Liver (tissue), 9 donors: ENCODE data around the gene DISP3. TPM values are rescaled to one million over a fixed set of nuclear protein-coding genes. Genes with fewer than 3 reads are reported as not detected.

Source experiments
- DNase-seq: peaks from one replicate; pipeline ENCODE4 v3.0.0-alpha.2; 2017; ENCODE audit warnings: low spot score
- H3K27ac ChIP-seq, 2 donors: one replicate each; pipeline ENCODE4 v1.7.0; 2013; ENCODE audit warnings: inconsistent platforms in 2 of 2, low read length in 2 of 2, control low read depth in 1 of 2, low read depth in 1 of 2, mild to moderate bottlenecking in 1 of 2
- H3K27me3 ChIP-seq, 4 donors: one replicate each; pipeline versions ENCODE4 v1.6.1 to v1.7.0; 2013; ENCODE audit warnings: low read length in 3 of 4, inconsistent platforms in 1 of 4, mild to moderate bottlenecking in 1 of 4, moderate library complexity in 1 of 4; ENCODE audit not compliant: control insufficient read depth in 4 of 4, insufficient read depth in 4 of 4
- H3K36me3 ChIP-seq, 4 donors: one replicate each; pipeline versions ENCODE4 v1.6.1 to v1.7.0; 2013; ENCODE audit warnings: low read length in 3 of 4, mild to moderate bottlenecking in 3 of 4, low read depth in 1 of 4, moderate library complexity in 1 of 4; ENCODE audit not compliant: control insufficient read depth in 4 of 4, insufficient read depth in 3 of 4
- H3K4me1 ChIP-seq, 4 donors: one replicate each; pipeline versions ENCODE4 v1.6.1 to v1.7.0; 2013; ENCODE audit warnings: low read length in 3 of 4, mild to moderate bottlenecking in 3 of 4, moderate library complexity in 1 of 4; ENCODE audit not compliant: control insufficient read depth in 4 of 4, insufficient read depth in 4 of 4
- H3K4me3 ChIP-seq, 3 donors: one replicate each; pipeline versions ENCODE4 v1.6.1 to v1.7.0; 2013; ENCODE audit warnings: low read length in 3 of 3, control low read depth in 1 of 3, low read depth in 1 of 3, mild to moderate bottlenecking in 1 of 3
- H3K9ac ChIP-seq, 2 donors: one replicate each; pipeline ENCODE4 v1.7.0; 2013; ENCODE audit warnings: low read length in 2 of 2, mild to moderate bottlenecking in 2 of 2, moderate library complexity in 2 of 2, control low read depth in 1 of 2, low read depth in 1 of 2
- H3K9me3 ChIP-seq, 4 donors: one replicate each; pipeline versions ENCODE4 v1.6.1 to v1.7.0; 2013; ENCODE audit warnings: low read length in 3 of 4; ENCODE audit not compliant: control insufficient read depth in 4 of 4
- ATF3 ChIP-seq: IDR thresholded peaks from 2 replicates; pipeline ENCODE4 v1.6.1; 2016; ENCODE audit warnings: antibody characterized with exemption
- CTCF ChIP-seq: fragments of 150-350 bp; IDR thresholded peaks from 2 replicates; pipeline ENCODE4 v1.5.1; 2017; ENCODE audit warnings: improper control_type of control experiment, low read depth, low read length; ENCODE audit not compliant: missing input control
- EGR1 ChIP-seq, 2 donors: IDR thresholded peaks; 2 replicates each; pipeline ENCODE4 v1.6.1; 2016 to 2018; ENCODE audit warnings: antibody characterized with exemption in 2 of 2, low read depth in 2 of 2
- FOXA1 ChIP-seq: IDR thresholded peaks from 2 replicates; pipeline ENCODE4 v1.6.1; 2016; ENCODE audit warnings: antibody characterized with exemption
- FOXA2 ChIP-seq: IDR thresholded peaks from 2 replicates; pipeline ENCODE4 v1.6.1; 2016; ENCODE audit warnings: antibody characterized with exemption
- GABPA ChIP-seq, 2 donors: IDR thresholded peaks in 1 of 2; conservative IDR thresholded peaks in 1 of 2; 2 replicates each; pipeline ENCODE4 v1.6.1; 2016; ENCODE audit warnings: antibody characterized with exemption in 2 of 2, mild to moderate bottlenecking in 1 of 2, moderate library complexity in 1 of 2
- HNF4A ChIP-seq, 2 donors: conservative IDR thresholded peaks; 2 replicates each; pipeline ENCODE4 v1.6.1; 2016; ENCODE audit warnings: antibody characterized with exemption in 2 of 2, mild to moderate bottlenecking in 2 of 2
- HNF4G ChIP-seq: IDR thresholded peaks from 2 replicates; pipeline ENCODE4 v1.6.1; 2016; ENCODE audit warnings: antibody characterized with exemption
- JUND ChIP-seq, 2 donors: IDR thresholded peaks; 2 replicates each; pipeline ENCODE4 v1.6.1; 2016; ENCODE audit warnings: antibody characterized with exemption in 2 of 2
- NR2F2 ChIP-seq: IDR thresholded peaks from 2 replicates; pipeline ENCODE4 v1.6.1; 2016; ENCODE audit warnings: antibody characterized with exemption
- RAD21 ChIP-seq, 2 donors: IDR thresholded peaks; 2 replicates each; pipeline ENCODE4 v1.6.1; 2016; ENCODE audit warnings: antibody characterized with exemption in 2 of 2, mild to moderate bottlenecking in 2 of 2
- REST ChIP-seq: IDR thresholded peaks from 2 replicates; pipeline ENCODE4 v1.6.1; 2016; ENCODE audit warnings: antibody characterized with exemption, mild to moderate bottlenecking
- SP1 ChIP-seq: IDR thresholded peaks from 2 replicates; pipeline ENCODE4 v1.6.1; 2018; ENCODE audit warnings: antibody characterized with exemption, mild to moderate bottlenecking
- ZBTB33 ChIP-seq: IDR thresholded peaks from 2 replicates; pipeline ENCODE4 v1.6.1; 2016; ENCODE audit warnings: antibody characterized with exemption
- WGBS: extraction: QIAGEN DNeasy Blood & Tissue Kit; methylation state at CpG from one replicate; pipeline ENCODE4 v1.1.7; 2013; 5-methylcytosine and 5-hydroxymethylcytosine counted together
- polyA plus RNA-seq, 2 donors: library from polyadenylated mRNA; stranded (reverse) in 1 of 2; unstranded in 1 of 2; fragments of 200-250 nt in 1 of 2; fragments of >200 nt in 1 of 2; fragmentation: Nextera tagmentation in 1 of 2; extraction: Ambion mirVana in 1 of 2; gene quantifications; one replicate each; pipeline versions ENCODE4 v1.2.1 to v1.2.3, GENCODE V29; 2013 to 2015
- total RNA-seq, 2 donors: library from RNA; depleted of rRNA; stranded (reverse); fragments of >200 nt; gene quantifications; one replicate each; pipeline ENCODE4 v1.2.3, GENCODE V29; 2014
- donor health status: healthy.
- donor health status: healthy.
- donor health status: healthy.
- donor health status: healthy.
- donor health status: healthy.

Gene DISP3
- total and polyA plus RNA-seq, 4 donors, result 0.02 to 0.08 TPM; not detected in 2

- DNase-seq, result no peak
- H3K36me3 ChIP-seq, result no peaks in the 10 kb centered on the region
- H3K4me3 ChIP-seq, result no peak overlapping the region
- H3K4me1 ChIP-seq, result peaks cover 2 to 9% (median 8%) of the 10 kb centered on the region in 4 donors
- H3K27ac ChIP-seq, result no peak overlapping the region
- no peaks in the 10 kb centered on the region for H3K9me3 ChIP-seq
- TF ChIP-seq FOXA2, result no peak
- no peak for TF ChIP-seq HNF4A (conservative IDR thresholded peaks at IDR 0.05)
- TF ChIP-seq ZBTB33, result no peak
- no peak for TF ChIP-seq FOXA1
- no peak for TF ChIP-seq REST
- no peak overlapping the region for H3K9ac ChIP-seq
- 67% methylated on average over 10 of the region's 10 CpGs for WGBS
- peaks cover 0 to 9% (median 3%) of the 10 kb centered on the region in 4 donors for H3K27me3 ChIP-seq
Observed at GRCh38 chr1:11483581-11484320, 4.8 kb downstream of the DISP3 start.

- no peak overlapping the region for H3K4me3 ChIP-seq
- H3K9ac ChIP-seq, result no peak overlapping the region
- H3K36me3 ChIP-seq, result no peaks in the 10 kb centered on the region
- peaks cover 0 to 9% (median 3%) of the 10 kb centered on the region in 4 donors for H3K27me3 ChIP-seq
- H3K9me3 ChIP-seq, result no peaks in the 10 kb centered on the region
- H3K27ac ChIP-seq, result no peak overlapping the region
- 59% methylated on average over 7 of the region's 7 CpGs for WGBS
- peaks cover 0 to 4% (median 3%) of the 10 kb centered on the region in 4 donors for H3K4me1 ChIP-seq
- no peak for TF ChIP-seq HNF4G
- no peak for DNase-seq
Observed at GRCh38 chr1:11484321-11484655, 5.3 kb downstream of the DISP3 start.

GRCh38 chr1:11485191-11485590 is 6.2 kb downstream of the DISP3 start:
- no peak overlapping the region for H3K9ac ChIP-seq
- H3K27me3 ChIP-seq, result peaks cover 0 to 7% (median 3%) of the 10 kb centered on the region in 4 donors
- no peak for TF ChIP-seq HNF4G
- no peak for TF ChIP-seq ATF3
- TF ChIP-seq REST, result no peak
- TF ChIP-seq FOXA1, result no peak
- TF ChIP-seq CTCF, result no peak
- TF ChIP-seq FOXA2, result no peak
- no peak for TF ChIP-seq EGR1 (IDR thresholded peaks at IDR 0.05; ENCODE audit: low read depth in 2 of 2)
- TF ChIP-seq JUND (IDR thresholded peaks at IDR 0.05), result no peak
- TF ChIP-seq NR2F2, result no peak
- no peak for TF ChIP-seq SP1
- TF ChIP-seq GABPA (IDR thresholded peaks at IDR 0.05 in 1 of 2, conservative IDR thresholded peaks at IDR 0.05 in 1 of 2), result no peak
- TF ChIP-seq RAD21 (IDR thresholded peaks at IDR 0.05), result no peak
- H3K36me3 ChIP-seq, result no peaks in the 10 kb centered on the region
- 47% methylated on average over 6 of the region's 6 CpGs for WGBS
- H3K9me3 ChIP-seq, result no peaks in the 10 kb centered on the region
- no peak overlapping the region for H3K4me3 ChIP-seq
- H3K27ac ChIP-seq, result no peak overlapping the region
- H3K4me1 ChIP-seq, result no peaks in the 10 kb centered on the region
- DNase-seq, result no peak
